ENCODE data around the gene SLC5A5. TPM values are rescaled to one million over a fixed set of nuclear protein-coding genes. Genes with fewer than 3 reads are reported as not detected.

SLC5A5 gene
- total RNA-seq, 2 experiments from 2014 or later, result 1.1 to 1.2 TPM

DNA sequence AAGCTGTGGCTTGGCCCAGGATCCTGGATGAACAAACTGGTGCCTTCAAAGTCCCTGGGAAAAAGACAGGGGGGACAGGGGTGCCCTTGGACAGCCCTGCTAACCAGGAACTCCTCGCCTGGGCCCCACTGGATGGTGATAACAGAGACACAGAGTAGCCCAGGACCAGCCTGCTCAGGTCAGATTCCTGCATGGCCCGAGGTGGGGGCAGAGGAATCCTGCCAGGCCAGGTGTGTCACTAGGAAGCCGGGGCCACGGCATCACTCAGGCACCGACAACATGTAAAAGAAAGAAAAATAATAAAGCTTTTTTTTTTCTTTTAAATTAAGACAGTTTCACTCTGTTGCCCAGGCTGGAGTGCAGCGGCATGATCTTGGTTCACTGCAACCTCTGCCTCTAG, 17.7 kb upstream of the SLC5A5 start:
- Mint-ChIP-seq H3K36me3 (ENCODE audit: low read depth) (peaks cover 2% of the 10 kb centered on the region), H3K27me3 (ENCODE audit: low read depth) (no peaks in the 10 kb centered on the region), H3K4me1 (ENCODE audit: low read depth) (peaks cover 32% of the 10 kb centered on the region), H3K4me3 (no peak overlapping the region), H3K27ac (no peak overlapping the region), H3K9me3 (no peaks in the 10 kb centered on the region)
- DNase-seq, result no peak
- CTCF ChIA-PET, result interaction anchor here (0.6 to 4.2 kb wide), 7 partner anchors 50 to 247 kb away, joined by 3 to 17 read pairs (median 4); partner anchors contain the start of gene CCDC124
- intact Hi-C loops (cut with micrococcal nuclease), result loop anchor here (2.0 kb wide), 1 partner anchor 401 kb away; no protein-coding TSS in a partner anchor

- Mint-ChIP-seq H3K9me3 (no peaks in the 10 kb centered on the region), H3K4me3 (peak overlapping the region; percentile 5), H3K36me3 (ENCODE audit: low read depth) (peaks cover 12% of the 10 kb centered on the region), H3K27me3 (ENCODE audit: low read depth) (no peaks in the 10 kb centered on the region), H3K4me1 (ENCODE audit: low read depth) (peaks cover 24% of the 10 kb centered on the region), H3K27ac (no peak overlapping the region)
- CTCF ChIA-PET, result interaction anchor here (0.5 to 4.2 kb wide), 18 partner anchors 8 to 158 kb away, joined by 3 to 17 read pairs (median 4); partner anchors contain the start of genes CCDC124 and JAK3
- intact Hi-C loops (cut with micrococcal nuclease), result loop anchor here (1.0 to 5.0 kb wide), 9 partner anchors 65 to 403 kb away; partner anchors contain the start of genes COLGALT1, PGLS and SLC27A1
- DNase-seq, result peak; percentile 96
Observed at GRCh38 chr19:17855280-17856152, 16.2 kb upstream of the SLC5A5 start.

GRCh38 chr19:17859533-17860330, 12.0 kb upstream of the SLC5A5 start, which contains the start of gene RPL18A:
Gene RPL18A, plus strand, starts transcription at chr19:17859910. Its CDS starts 47 bp downstream, at chr19:17859957.
- no peaks in the 10 kb centered on the region for H3K27me3 Mint-ChIP-seq (ENCODE audit: low read depth)
- H3K36me3 Mint-ChIP-seq (ENCODE audit: low read depth), result peaks cover 37% of the 10 kb centered on the region
- DNase-seq, result peak; percentile 100
- peaks cover 37% of the 10 kb centered on the region for H3K4me1 Mint-ChIP-seq (ENCODE audit: low read depth)
- H3K4me3 Mint-ChIP-seq, result peak within 1 kb of the TSS; percentile 92
- CTCF ChIA-PET, result interaction anchor here (0.6 to 3.6 kb wide), 22 partner anchors 10 to 529 kb away, joined by 3 to 70 read pairs (median 4); partner anchors contain the start of genes CCDC124, JAK3 and SLC5A5
- H3K9me3 Mint-ChIP-seq, result no peaks in the 10 kb centered on the region
- peak within 1 kb of the TSS; percentile 96 for H3K27ac Mint-ChIP-seq
- intact Hi-C loops (cut with micrococcal nuclease), result loop anchor here (1.0 to 5.0 kb wide), 10 partner anchors 9 to 387 kb away; partner anchors contain the start of genes COLGALT1, PGLS and SLC27A1

GRCh38 chr19:17860331-17860992, 11.3 kb upstream of the SLC5A5 start:
- Mint-ChIP-seq H3K4me3 (peak overlapping the region; percentile 92), H3K36me3 (ENCODE audit: low read depth) (peaks cover 37% of the 10 kb centered on the region), H3K9me3 (no peaks in the 10 kb centered on the region), H3K27ac (peak overlapping the region; percentile 96), H3K27me3 (ENCODE audit: low read depth) (no peaks in the 10 kb centered on the region), H3K4me1 (ENCODE audit: low read depth) (peaks cover 34% of the 10 kb centered on the region)
- CTCF ChIA-PET, result interaction anchor here (1.6 to 3.6 kb wide), 5 partner anchors 11 to 137 kb away, joined by 7 to 70 read pairs (median 15); partner anchors contain the start of genes CCDC124 and SLC5A5
- DNase-seq, result no peak
- intact Hi-C loops (cut with micrococcal nuclease), result no loop called here

- intact Hi-C loops (cut with micrococcal nuclease), result no loop called here
- H3K36me3 Mint-ChIP-seq (ENCODE audit: low read depth), result peaks cover 37% of the 10 kb centered on the region
- H3K4me1 Mint-ChIP-seq (ENCODE audit: low read depth), result peaks cover 31% of the 10 kb centered on the region
- no peaks in the 10 kb centered on the region for H3K27me3 Mint-ChIP-seq (ENCODE audit: low read depth)
- DNase-seq, result no peak
- H3K27ac Mint-ChIP-seq, result peak overlapping the region; percentile 96
- H3K9me3 Mint-ChIP-seq, result no peaks in the 10 kb centered on the region
- CTCF ChIA-PET, result interaction anchor here (2.1 to 3.6 kb wide), 3 partner anchors 11 to 77 kb away, joined by 15 to 70 read pairs (median 30); partner anchors contain the start of genes CCDC124 and SLC5A5
- peak overlapping the region; percentile 92 for H3K4me3 Mint-ChIP-seq
Observed at GRCh38 chr19:17860993-17861360, 10.8 kb upstream of the SLC5A5 start.

- peaks cover 37% of the 10 kb centered on the region for H3K36me3 Mint-ChIP-seq (ENCODE audit: low read depth)
- intact Hi-C loops (cut with micrococcal nuclease), result no loop called here
- H3K4me1 Mint-ChIP-seq (ENCODE audit: low read depth), result peaks cover 31% of the 10 kb centered on the region
- DNase-seq, result no peak
- H3K27me3 Mint-ChIP-seq (ENCODE audit: low read depth), result no peaks in the 10 kb centered on the region
- peak overlapping the region; percentile 92 for H3K4me3 Mint-ChIP-seq
- no peaks in the 10 kb centered on the region for H3K9me3 Mint-ChIP-seq
- CTCF ChIA-PET, result interaction anchor here (3.1 kb wide), 1 partner anchor 10 kb away, joined by 30 read pairs; the partner anchor contains the start of gene SLC5A5
- peak overlapping the region; percentile 96 for H3K27ac Mint-ChIP-seq
Observed at GRCh38 chr19:17861542-17862402, 10.0 kb upstream of the SLC5A5 start.

GRCh38 chr19:17862711-17863519, 8.8 kb upstream of the SLC5A5 start:
- Mint-ChIP-seq H3K4me1 (ENCODE audit: low read depth) (peaks cover 31% of the 10 kb centered on the region), H3K36me3 (ENCODE audit: low read depth) (peaks cover 37% of the 10 kb centered on the region), H3K9me3 (no peaks in the 10 kb centered on the region), H3K27ac (peak overlapping the region; percentile 59), H3K4me3 (peak overlapping the region; percentile 36), H3K27me3 (ENCODE audit: low read depth) (no peaks in the 10 kb centered on the region)
- CTCF ChIA-PET, result no interaction called here
- no peak for DNase-seq
- intact Hi-C loops (cut with micrococcal nuclease), result no loop called here

- H3K27ac Mint-ChIP-seq, result peak overlapping the region; percentile 59
- no peak for DNase-seq
- peaks cover 37% of the 10 kb centered on the region for H3K36me3 Mint-ChIP-seq (ENCODE audit: low read depth)
- no peaks in the 10 kb centered on the region for H3K9me3 Mint-ChIP-seq
- intact Hi-C loops (cut with micrococcal nuclease), result no loop called here
- no peaks in the 10 kb centered on the region for H3K27me3 Mint-ChIP-seq (ENCODE audit: low read depth)
- peaks cover 31% of the 10 kb centered on the region for H3K4me1 Mint-ChIP-seq (ENCODE audit: low read depth)
- H3K4me3 Mint-ChIP-seq, result peak overlapping the region; percentile 24
- CTCF ChIA-PET, result no interaction called here
Observed at GRCh38 chr19:17863520-17864182, 8.1 kb upstream of the SLC5A5 start.

DNA sequence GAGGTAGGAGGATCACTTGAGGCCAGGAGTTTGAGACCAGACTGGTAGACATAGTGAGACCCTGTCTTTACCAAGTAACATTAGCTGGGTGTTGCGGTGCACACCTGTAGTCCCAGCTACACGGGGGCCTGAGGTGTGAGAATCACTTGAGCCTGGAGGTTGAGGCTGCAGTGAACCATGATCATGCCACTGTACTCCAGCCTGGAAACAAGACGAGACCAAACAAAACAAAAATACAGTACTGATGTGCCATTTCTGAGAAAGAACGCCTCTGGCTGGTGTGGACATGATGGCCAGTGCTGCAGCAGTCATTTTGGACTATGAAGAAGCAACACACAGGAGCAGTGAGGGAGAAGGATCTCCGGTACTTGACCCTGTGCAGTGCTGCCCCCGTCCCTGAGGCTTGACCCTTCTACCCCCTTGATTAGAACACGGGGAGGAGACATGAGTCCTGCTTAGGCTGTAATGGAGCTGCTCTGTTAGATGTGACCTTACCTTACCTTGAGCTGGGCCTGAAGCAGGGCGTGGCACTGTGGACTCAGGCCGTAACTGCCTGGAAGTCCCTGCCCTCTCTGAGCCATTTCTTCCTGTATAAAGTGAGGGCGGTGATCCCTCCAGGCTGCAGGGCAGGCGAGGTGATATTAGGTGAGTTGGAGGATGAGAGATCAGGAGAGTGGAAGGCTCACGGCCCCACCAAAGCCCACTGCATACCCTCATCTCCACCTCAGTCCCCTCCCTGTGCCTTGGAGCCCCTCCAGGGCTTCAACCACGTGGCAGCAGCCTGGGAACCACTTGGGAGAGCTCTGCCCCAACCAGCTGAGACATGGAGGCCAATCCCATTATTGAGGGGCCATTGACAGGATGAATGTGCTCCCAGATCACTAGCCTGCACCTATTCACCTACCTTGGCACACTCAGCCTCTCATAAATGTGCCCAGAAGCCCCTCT, 6.1 kb upstream of the SLC5A5 start:
- Mint-ChIP-seq H3K36me3 (ENCODE audit: low read depth) (peaks cover 26% of the 10 kb centered on the region), H3K27me3 (ENCODE audit: low read depth) (no peaks in the 10 kb centered on the region), H3K4me3 (no peak overlapping the region), H3K27ac (peak overlapping the region; percentile 72), H3K4me1 (ENCODE audit: low read depth) (peaks cover 24% of the 10 kb centered on the region), H3K9me3 (no peaks in the 10 kb centered on the region)
- intact Hi-C loops (cut with micrococcal nuclease), result no loop called here
- no peak for DNase-seq
- CTCF ChIA-PET, result interaction anchor here (1.0 to 1.2 kb wide), 2 partner anchors 67 to 260 kb away, joined by 3 read pairs; partner anchors contain the start of gene CCDC124

Measured in activated naive CD4-positive, alpha-beta T cell treated with anti-CD3 and anti-CD28 coated beads for 36 hours (primary cell).